MM.1S (cell line): ENCODE data around the gene ITGA2.

ENCODE experiments used
- EZH2 ChIP-seq: fragments of 300-600 bp; sonication (generic); optimal IDR thresholded peaks from 2 replicates; pipeline ENCODE3; 2017; ENCODE audit warnings: low read depth, mild to moderate bottlenecking, antibody characterized with exemption, low read length, mixed read lengths
- EZH2phosphoT487 ChIP-seq: fragments of 300-600 bp; sonication (generic); IDR thresholded peaks from 2 replicates; pipeline ENCODE4 v1.6.1; 2018; ENCODE audit warnings: antibody characterized with exemption, low read length
- TF ChIP-seq, protein P1 (sequence below): fragments of 300-600 bp; sonication (generic); IDR thresholded peaks from 2 replicates; pipeline ENCODE4 v1.5.1; 2016; ENCODE audit warnings: antibody characterized with exemption, low read length, mixed read lengths

DNA sequence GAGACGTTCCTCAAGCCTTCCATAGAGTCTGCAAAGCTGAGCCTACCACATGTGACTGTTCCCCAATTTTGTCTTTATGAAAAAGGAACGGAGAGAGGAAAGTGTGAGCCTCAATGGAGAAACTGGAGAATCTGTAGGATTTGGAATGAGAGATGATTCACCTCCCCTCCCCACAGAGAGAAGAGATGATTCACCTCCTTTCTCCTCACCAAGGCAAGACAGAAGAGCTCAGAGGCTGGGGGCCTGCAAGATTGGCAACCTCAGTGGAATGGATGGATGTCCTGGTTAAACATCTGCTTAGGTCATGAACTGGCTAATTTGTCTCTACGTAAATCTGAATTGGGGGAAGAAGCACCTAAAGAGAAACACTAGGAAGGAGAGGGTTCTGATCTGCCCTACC lies 137.4 kb downstream of the ITGA2 start:
- TF ChIP-seq, protein P1, sequence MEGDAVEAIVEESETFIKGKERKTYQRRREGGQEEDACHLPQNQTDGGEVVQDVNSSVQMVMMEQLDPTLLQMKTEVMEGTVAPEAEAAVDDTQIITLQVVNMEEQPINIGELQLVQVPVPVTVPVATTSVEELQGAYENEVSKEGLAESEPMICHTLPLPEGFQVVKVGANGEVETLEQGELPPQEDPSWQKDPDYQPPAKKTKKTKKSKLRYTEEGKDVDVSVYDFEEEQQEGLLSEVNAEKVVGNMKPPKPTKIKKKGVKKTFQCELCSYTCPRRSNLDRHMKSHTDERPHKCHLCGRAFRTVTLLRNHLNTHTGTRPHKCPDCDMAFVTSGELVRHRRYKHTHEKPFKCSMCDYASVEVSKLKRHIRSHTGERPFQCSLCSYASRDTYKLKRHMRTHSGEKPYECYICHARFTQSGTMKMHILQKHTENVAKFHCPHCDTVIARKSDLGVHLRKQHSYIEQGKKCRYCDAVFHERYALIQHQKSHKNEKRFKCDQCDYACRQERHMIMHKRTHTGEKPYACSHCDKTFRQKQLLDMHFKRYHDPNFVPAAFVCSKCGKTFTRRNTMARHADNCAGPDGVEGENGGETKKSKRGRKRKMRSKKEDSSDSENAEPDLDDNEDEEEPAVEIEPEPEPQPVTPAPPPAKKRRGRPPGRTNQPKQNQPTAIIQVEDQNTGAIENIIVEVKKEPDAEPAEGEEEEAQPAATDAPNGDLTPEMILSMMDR = no peak
- TF ChIP-seq EZH2 = no peak
- no peak for TF ChIP-seq EZH2phosphoT487
